SK-N-SH (cell line): ENCODE measurements around the gene DSCAML1. TPM values are rescaled to one million over a fixed set of nuclear protein-coding genes. Genes with fewer than 3 reads are reported as not detected.

Experiments used
- CTCF ChIA-PET: fragments of 300-600, 350-600 bp; formaldehyde crosslinking; extraction: SDS; loops from one replicate; lab custom pipeline; 2021; lab: Yijun Ruan, JAX
- POLR2A ChIA-PET: fragments of 350-600 bp; sonication (Branson Sonifier 250); formaldehyde crosslinking; extraction: SDS; loops from one replicate; lab custom pipeline; 2020; ENCODE audit warnings: antibody characterized with exemption, inconsistent platforms; lab: Yijun Ruan, JAX
- DNase-seq: peaks from one replicate; pipeline ENCODE4 v3.0.0; 2012
- H2AFZ ChIP-seq: fragments of 200-600 bp; sonication (generic); 2 replicates; pipeline ENCODE4 v1.8.1; 2016; ENCODE audit warnings: antibody characterized with exemption, mild to moderate bottlenecking, low read depth
- H3F3A ChIP-seq: fragments of 200-600 bp; sonication (generic); replicated peaks from 2 replicates; pipeline ENCODE3; 2016; ENCODE audit warnings: antibody characterized with exemption, mild to moderate bottlenecking; ENCODE audit not compliant: insufficient read depth
- H3K27ac ChIP-seq, 2 experiments: fragments of 200-500 bp in 1 of 2; fragments of 200-600 bp in 1 of 2; sonication (Bioruptor generic) in 1 of 2; sonication (generic), shearing (Covaris generic) in 1 of 2; 2 replicates each; pipeline versions ENCODE4 v1.5.1 to v1.6.1; 2014 to 2016; ENCODE audit warnings: low read depth in 2 of 2, inconsistent platforms in 1 of 2, low read length in 1 of 2, mild to moderate bottlenecking in 1 of 2, mixed read lengths in 1 of 2
- H3K27me3 ChIP-seq: fragments of 200-600 bp; sonication (generic), shearing (Covaris generic); 2 replicates; pipeline ENCODE4 v1.6.1; 2016; ENCODE audit warnings: mixed run types; ENCODE audit not compliant: insufficient read depth
- H3K36me3 ChIP-seq, 2 experiments: fragments of 200-500 bp in 1 of 2; fragments of 200-600 bp in 1 of 2; sonication (Bioruptor generic) in 1 of 2; sonication (generic) in 1 of 2; replicated peaks in 1 of 2; 2 replicates each; pipeline versions ENCODE3 to v1.5.1; 2014 to 2016; ENCODE audit warnings: low read length in 1 of 2, mild to moderate bottlenecking in 1 of 2; ENCODE audit not compliant: insufficient read depth in 2 of 2, control insufficient read depth in 1 of 2
- H3K4me1 ChIP-seq, 2 experiments: fragments of 200-500 bp in 1 of 2; fragments of 200-600 bp in 1 of 2; sonication (Bioruptor generic) in 1 of 2; sonication (generic), shearing (Covaris generic) in 1 of 2; 2 replicates each; pipeline versions ENCODE4 v1.5.1 to v1.6.1; 2014 to 2016; ENCODE audit warnings: low read depth in 1 of 2, low read length in 1 of 2, mixed run types in 1 of 2; ENCODE audit not compliant: insufficient read depth in 2 of 2, control insufficient read depth in 1 of 2
- H3K4me2 ChIP-seq: fragments of 200-600 bp; sonication (generic), shearing (Covaris generic); 2 replicates; pipeline ENCODE4 v1.6.1; 2017; ENCODE audit warnings: mixed run types
- H3K4me3 ChIP-seq, 2 experiments: fragments of 200-500 bp in 1 of 2; fragments of 200-600 bp in 1 of 2; sonication (Bioruptor generic) in 1 of 2; sonication (generic), shearing (Covaris generic) in 1 of 2; 2 replicates each; pipeline versions ENCODE4 v1.5.1 to v1.8.1; 2014 to 2016; ENCODE audit warnings: low read depth in 2 of 2, inconsistent platforms in 1 of 2, low read length in 1 of 2, mild to moderate bottlenecking in 1 of 2, mixed read lengths in 1 of 2, moderate library complexity in 1 of 2
- H3K79me2 ChIP-seq: fragments of 200-600 bp; sonication (generic); 2 replicates; pipeline ENCODE4 v1.8.1; 2017; ENCODE audit warnings: mild to moderate bottlenecking; ENCODE audit not compliant: insufficient read depth
- H3K9ac ChIP-seq: fragments of 200-600 bp; sonication (generic); 2 replicates; pipeline ENCODE4 v1.6.1; 2017; ENCODE audit warnings: mixed run types
- H3K9me2 ChIP-seq: fragments of 200-600 bp; sonication (generic); 2 replicates; pipeline ENCODE4 v1.6.1; 2017; ENCODE audit warnings: mixed run types
- H3K9me3 ChIP-seq: fragments of 200-600 bp; sonication (generic); 2 replicates; pipeline ENCODE4 v1.6.1; 2017; ENCODE audit warnings: mixed run types, mild to moderate bottlenecking, moderate library complexity
- H4K20me1 ChIP-seq: fragments of 200-600 bp; sonication (generic); 2 replicates; pipeline ENCODE4 v1.6.1; 2017; ENCODE audit warnings: mild to moderate bottlenecking, mixed run types; ENCODE audit not compliant: insufficient read depth
- CTCF ChIP-seq: fragments of 200-600 bp; sonication (generic); IDR thresholded peaks from 2 replicates; pipeline ENCODE4 v1.6.1; 2017; ENCODE audit warnings: antibody characterized with exemption, mild to moderate bottlenecking, moderate library complexity
- EP300 ChIP-seq, 2 experiments: IDR thresholded peaks; 2 replicates each; pipeline versions ENCODE4 v1.4.0 to v1.6.1; 2012; ENCODE audit warnings: borderline replicate concordance in 1 of 2, low read depth in 1 of 2, low read length in 1 of 2
- EZH2phosphoT487 ChIP-seq: fragments of 200-600 bp; sonication (generic); IDR thresholded peaks from 2 replicates; pipeline ENCODE4 v1.6.1; 2017; ENCODE audit warnings: low read depth, mixed run types, mild to moderate bottlenecking, antibody characterized with exemption, moderate library complexity, borderline replicate concordance
- FOSL2 ChIP-seq: IDR thresholded peaks from 2 replicates; pipeline ENCODE4 v1.4.0; 2012; ENCODE audit warnings: low read depth, mild to moderate bottlenecking, moderate library complexity, borderline replicate concordance
- FOXJ3 ChIP-seq: sonication (generic); formaldehyde crosslinking; IDR thresholded peaks from 2 replicates; pipeline ENCODE4 v1.5.1; 2020; ENCODE audit warnings: mild to moderate bottlenecking, missing genetic modification reagents
- FOXM1 ChIP-seq: IDR thresholded peaks from 2 replicates; pipeline ENCODE4 v1.4.0; 2012; ENCODE audit warnings: low read depth, mild to moderate bottlenecking
- GATA2 ChIP-seq: sonication (generic); formaldehyde crosslinking; IDR thresholded peaks from 2 replicates; pipeline ENCODE4 v1.5.0; 2020; ENCODE audit warnings: mild to moderate bottlenecking, missing genetic modification reagents
- IRF3 ChIP-seq: fragments of 150-350 bp; IDR thresholded peaks from 2 replicates; pipeline ENCODE4 v1.6.1; 2016; ENCODE audit warnings: mild to moderate bottlenecking, low read depth, low read length
- RAD21 ChIP-seq: IDR thresholded peaks from 2 replicates; pipeline ENCODE4 v1.6.1; 2012; ENCODE audit warnings: mild to moderate bottlenecking, low read length
- RCOR1 ChIP-seq: fragments of 150-350 bp; IDR thresholded peaks from 2 replicates; pipeline ENCODE4 v1.6.1; 2017; ENCODE audit warnings: antibody characterized with exemption, low read length
- REST ChIP-seq: IDR thresholded peaks from 2 replicates; pipeline ENCODE4 v1.6.1; 2012; ENCODE audit warnings: mild to moderate bottlenecking, low read depth, low read length, moderate library complexity
- RFX5 ChIP-seq: IDR thresholded peaks from 2 replicates; pipeline ENCODE4 v1.6.1; 2012; ENCODE audit warnings: mild to moderate bottlenecking, improper control_type of control experiment, low read length
- USF1 ChIP-seq: IDR thresholded peaks from 2 replicates; pipeline ENCODE4 v1.4.0; 2012; ENCODE audit warnings: low read depth, borderline replicate concordance
- YY1 ChIP-seq: IDR thresholded peaks from 2 replicates; pipeline ENCODE4 v1.4.0; 2012; ENCODE audit warnings: low read depth, mild to moderate bottlenecking
- WGBS: methylation state at CpG from one replicate; pipeline ENCODE4 v1.1.6; 2017; ENCODE audit warnings: low lambda C conversion rate; 5-methylcytosine and 5-hydroxymethylcytosine counted together
- polyA plus RNA-seq, 3 experiments: library from polyadenylated mRNA; depleted of rRNA; stranded (reverse); fragments of >200 nt; gene quantifications; 2 replicates each; pipeline ENCODE4 v1.2.3, GENCODE V29; 2012
- TF ChIP-seq, protein P1 (sequence below): IDR thresholded peaks from 2 replicates; pipeline ENCODE4; 2012
- TF ChIP-seq, protein P2 (sequence below): fragments of 150-350 bp; IDR thresholded peaks from 2 replicates; pipeline ENCODE4 v1.6.1; 2017; ENCODE audit warnings: antibody characterized with exemption, low read length, low read depth, borderline replicate concordance

DSCAML1 gene
- polyA plus RNA-seq, 1 of the 3 experiments (the other 2 are of a cell fraction), result not detected

GRCh38 chr11:117462183-117462863, 334.7 kb downstream of the DSCAML1 start:
- Histone ChIP-seq H3K36me3 (no peaks in the 10 kb centered on the region), H3K27ac (no peak overlapping the region), H3F3A (no peaks in the 10 kb centered on the region), H3K9me3 (no peaks in the 10 kb centered on the region), H3K4me3 (no peak overlapping the region), H3K4me2 (no peak overlapping the region), H3K27me3 (peaks cover 11% of the 10 kb centered on the region; the same call in 1 of the 2 replicates), H3K9ac (no peak overlapping the region), H3K9me2 (no peaks in the 10 kb centered on the region), H2AFZ (no peak overlapping the region), H3K4me1 (peaks cover 0 to 25% of the 10 kb centered on the region in 2 experiments; a peak in 1 of 4 replicates), H4K20me1 (no peaks in the 10 kb centered on the region), H3K79me2 (no peaks in the 10 kb centered on the region)
- 57% methylated on average over 16 of the region's 18 CpGs for WGBS
- no peak for TF ChIP-seq USF1
- TF ChIP-seq GATA2, result no peak
- no peak for TF ChIP-seq FOXM1
- no peak for TF ChIP-seq RAD21
- TF ChIP-seq RFX5, result no peak
- TF ChIP-seq YY1, result no peak
- no peak for TF ChIP-seq FOSL2
- no peak for TF ChIP-seq EP300 (IDR thresholded peaks at IDR 0.05; ENCODE audit: borderline replicate concordance in 1 of 2, low read depth in 1 of 2, low read length in 1 of 2)
- TF ChIP-seq IRF3, result no peak
- no peak for TF ChIP-seq FOXJ3 (CRISPR knock-in tag)
- TF ChIP-seq CTCF, result no peak
- TF ChIP-seq, protein P1, sequence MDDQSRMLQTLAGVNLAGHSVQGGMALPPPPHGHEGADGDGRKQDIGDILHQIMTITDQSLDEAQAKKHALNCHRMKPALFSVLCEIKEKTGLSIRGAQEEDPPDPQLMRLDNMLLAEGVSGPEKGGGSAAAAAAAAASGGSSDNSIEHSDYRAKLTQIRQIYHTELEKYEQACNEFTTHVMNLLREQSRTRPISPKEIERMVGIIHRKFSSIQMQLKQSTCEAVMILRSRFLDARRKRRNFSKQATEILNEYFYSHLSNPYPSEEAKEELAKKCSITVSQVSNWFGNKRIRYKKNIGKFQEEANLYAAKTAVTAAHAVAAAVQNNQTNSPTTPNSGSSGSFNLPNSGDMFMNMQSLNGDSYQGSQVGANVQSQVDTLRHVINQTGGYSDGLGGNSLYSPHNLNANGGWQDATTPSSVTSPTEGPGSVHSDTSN, result no peak
- no peak for TF ChIP-seq RCOR1
- no peak for TF ChIP-seq REST
- TF ChIP-seq EZH2phosphoT487, result no peak
- TF ChIP-seq, protein P2, sequence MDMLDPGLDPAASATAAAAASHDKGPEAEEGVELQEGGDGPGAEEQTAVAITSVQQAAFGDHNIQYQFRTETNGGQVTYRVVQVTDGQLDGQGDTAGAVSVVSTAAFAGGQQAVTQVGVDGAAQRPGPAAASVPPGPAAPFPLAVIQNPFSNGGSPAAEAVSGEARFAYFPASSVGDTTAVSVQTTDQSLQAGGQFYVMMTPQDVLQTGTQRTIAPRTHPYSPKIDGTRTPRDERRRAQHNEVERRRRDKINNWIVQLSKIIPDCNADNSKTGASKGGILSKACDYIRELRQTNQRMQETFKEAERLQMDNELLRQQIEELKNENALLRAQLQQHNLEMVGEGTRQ, result no peak
- no peak for DNase-seq
- ChIA-PET POLR2A (no interaction called here), CTCF (interaction anchor here (0.9 to 1.6 kb wide), 3 partner anchors 36 to 356 kb away, joined by 3 to 4 read pairs (median 3); no protein-coding TSS in a partner anchor)
